Neural cell (in vitro differentiated cells): ENCODE measurements around the gene CCDC154.

Source experiments
- CTCF ChIP-seq: fragments of 450-650 bp; IDR thresholded peaks from 2 replicates; pipeline ENCODE4 v1.5.1; 2014; ENCODE audit warnings: antibody characterized with exemption, mild to moderate bottlenecking, moderate library complexity; ENCODE audit not compliant: poor library complexity, severe bottlenecking
- EP300 ChIP-seq: fragments of 450-650 bp; conservative IDR thresholded peaks from 2 replicates; pipeline ENCODE4 v1.6.1; 2014; ENCODE audit warnings: antibody characterized with exemption, mild to moderate bottlenecking, moderate library complexity; ENCODE audit not compliant: poor library complexity, severe bottlenecking
- EZH2 ChIP-seq: fragments of 200-600, 300-800 bp; shearing (Covaris generic), sonication (generic); IDR thresholded peaks from 2 replicates; pipeline ENCODE4 v1.6.1; 2014; ENCODE audit warnings: antibody characterized with exemption, low read length, borderline replicate concordance, mild to moderate bottlenecking; ENCODE audit not compliant: insufficient read depth, poor library complexity, severe bottlenecking
- MXI1 ChIP-seq: fragments of 450-650 bp; conservative IDR thresholded peaks from 2 replicates; pipeline ENCODE4 v1.6.1; 2014; ENCODE audit warnings: antibody characterized with exemption, mild to moderate bottlenecking; ENCODE audit not compliant: poor library complexity, severe bottlenecking
- POLR2AphosphoS5 ChIP-seq: IDR thresholded peaks from 2 replicates; pipeline ENCODE4 v1.6.1; 2012
- RAD21 ChIP-seq: fragments of 450-650 bp; conservative IDR thresholded peaks from 2 replicates; pipeline ENCODE4 v1.6.1; 2014; ENCODE audit warnings: antibody characterized with exemption, mild to moderate bottlenecking, moderate library complexity
- REST ChIP-seq: IDR thresholded peaks from 2 replicates; pipeline ENCODE4 v1.6.1; 2012; ENCODE audit warnings: borderline replicate concordance
- SMC3 ChIP-seq: fragments of 450-650 bp; conservative IDR thresholded peaks from 2 replicates; pipeline ENCODE4 v1.6.1; 2014; ENCODE audit warnings: antibody characterized with exemption, mild to moderate bottlenecking, moderate library complexity; ENCODE audit not compliant: poor library complexity
- TAF1 ChIP-seq: IDR thresholded peaks from 2 replicates; pipeline ENCODE4 v1.6.1; 2012; ENCODE audit warnings: low read depth

- TF ChIP-seq TAF1 (no peak), CTCF (no peak), MXI1 (no peak), RAD21 (no peak), POLR2AphosphoS5 (no peak), EZH2 (no peak), EP300 (no peak), REST (no peak), SMC3 (no peak)
Observed at GRCh38 chr16:1429012-1429411, 15.3 kb downstream of the CCDC154 start.
